Measurements from ENCODE around the gene PPT2. TPM values are rescaled to one million over a fixed set of nuclear protein-coding genes. Genes with fewer than 3 reads are reported as not detected.
"Not testable (repeated sequence)": the region's sequence is repeated elsewhere in the genome, so short reads cannot be mapped to it uniquely, and the experiment has no call there.

PPT2 gene
- total RNA-seq, 3 donors from 2014 or later (not counting 1 experiment from before 2014, with no cell fraction given), result 16.3 to 28.3 (median 19.0) TPM

DNA sequence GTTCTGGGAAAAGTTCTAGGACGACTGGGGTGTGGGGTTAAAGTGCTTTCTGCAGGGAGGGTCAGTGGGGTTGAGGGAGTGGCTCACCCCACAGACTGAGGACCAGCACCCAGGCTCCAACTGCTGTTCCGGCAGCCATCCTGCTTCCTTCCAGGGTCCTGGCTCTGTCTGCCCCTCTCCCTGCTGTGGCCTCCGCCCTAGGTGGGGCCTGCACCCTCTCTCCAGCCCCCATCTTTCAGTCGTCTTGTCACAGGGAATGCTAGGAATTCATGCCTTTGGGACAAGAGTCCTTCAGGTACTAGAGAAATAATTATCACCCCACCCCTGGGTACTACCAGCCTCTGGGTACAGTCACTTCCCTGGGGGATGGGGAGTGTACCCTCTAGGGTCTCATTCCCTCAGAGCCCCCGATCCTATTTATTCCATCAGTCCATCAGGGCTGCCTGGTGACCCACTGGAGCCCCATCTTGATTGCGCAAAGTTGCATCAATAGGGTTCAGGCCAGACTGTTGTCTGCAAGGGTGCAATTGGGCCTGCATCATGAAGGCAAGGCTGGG is 30.2 kb downstream of the PPT2 start, which contains the start of gene AGER:
Gene AGER (minus strand): TSS at position 170 of the 557 bp plus-strand sequence. CDS start 31 bp downstream, at position 139.
- H3K27ac Mint-ChIP-seq, result peak within 1 kb of the TSS; percentile 29 to 49
- peaks cover 19% of the 10 kb centered on the region for H3K36me3 Mint-ChIP-seq
- no peak within 1 kb of the TSS for H3K27ac ChIP-seq (ENCODE audit: low read length)
- peaks cover 56% of the 10 kb centered on the region for H3K36me3 ChIP-seq (ENCODE audit: control insufficient read depth, insufficient read depth, low read length)
- peaks cover 41 to 60% of the 10 kb centered on the region in 2 donors for H3K4me1 Mint-ChIP-seq
- H3K27me3 ChIP-seq (ENCODE audit: control insufficient read depth, insufficient read depth, low read length), result no peaks in the 10 kb centered on the region
- no peaks in the 10 kb centered on the region for H3K9me3 ChIP-seq (ENCODE audit: control insufficient read depth, insufficient read depth, low read length)
- no peak within 1 kb of the TSS for H3K4me3 ChIP-seq (ENCODE audit: low read length)
- ATAC-seq (no peak), DNase-seq (no peak)
- peaks cover 40% of the 10 kb centered on the region for H3K4me1 ChIP-seq (ENCODE audit: control insufficient read depth, insufficient read depth, low read length)
- TF ChIP-seq, protein P1, sequence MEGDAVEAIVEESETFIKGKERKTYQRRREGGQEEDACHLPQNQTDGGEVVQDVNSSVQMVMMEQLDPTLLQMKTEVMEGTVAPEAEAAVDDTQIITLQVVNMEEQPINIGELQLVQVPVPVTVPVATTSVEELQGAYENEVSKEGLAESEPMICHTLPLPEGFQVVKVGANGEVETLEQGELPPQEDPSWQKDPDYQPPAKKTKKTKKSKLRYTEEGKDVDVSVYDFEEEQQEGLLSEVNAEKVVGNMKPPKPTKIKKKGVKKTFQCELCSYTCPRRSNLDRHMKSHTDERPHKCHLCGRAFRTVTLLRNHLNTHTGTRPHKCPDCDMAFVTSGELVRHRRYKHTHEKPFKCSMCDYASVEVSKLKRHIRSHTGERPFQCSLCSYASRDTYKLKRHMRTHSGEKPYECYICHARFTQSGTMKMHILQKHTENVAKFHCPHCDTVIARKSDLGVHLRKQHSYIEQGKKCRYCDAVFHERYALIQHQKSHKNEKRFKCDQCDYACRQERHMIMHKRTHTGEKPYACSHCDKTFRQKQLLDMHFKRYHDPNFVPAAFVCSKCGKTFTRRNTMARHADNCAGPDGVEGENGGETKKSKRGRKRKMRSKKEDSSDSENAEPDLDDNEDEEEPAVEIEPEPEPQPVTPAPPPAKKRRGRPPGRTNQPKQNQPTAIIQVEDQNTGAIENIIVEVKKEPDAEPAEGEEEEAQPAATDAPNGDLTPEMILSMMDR (IDR thresholded peaks at IDR 0.05), result no peak
- 93% methylated on average over 6 of the region's 6 CpGs for whole genome bisulfite sequencing (ENCODE audit: insufficient coverage)
- H3K27me3 Mint-ChIP-seq (ENCODE audit: low read depth in 2 of 2), result no peaks in the 10 kb centered on the region
- intact Hi-C loops (cut with micrococcal nuclease), result no loop called here
- H3K9me3 Mint-ChIP-seq, result no peaks in the 10 kb centered on the region
- no peak within 1 kb of the TSS for H3K4me3 Mint-ChIP-seq

DNA sequence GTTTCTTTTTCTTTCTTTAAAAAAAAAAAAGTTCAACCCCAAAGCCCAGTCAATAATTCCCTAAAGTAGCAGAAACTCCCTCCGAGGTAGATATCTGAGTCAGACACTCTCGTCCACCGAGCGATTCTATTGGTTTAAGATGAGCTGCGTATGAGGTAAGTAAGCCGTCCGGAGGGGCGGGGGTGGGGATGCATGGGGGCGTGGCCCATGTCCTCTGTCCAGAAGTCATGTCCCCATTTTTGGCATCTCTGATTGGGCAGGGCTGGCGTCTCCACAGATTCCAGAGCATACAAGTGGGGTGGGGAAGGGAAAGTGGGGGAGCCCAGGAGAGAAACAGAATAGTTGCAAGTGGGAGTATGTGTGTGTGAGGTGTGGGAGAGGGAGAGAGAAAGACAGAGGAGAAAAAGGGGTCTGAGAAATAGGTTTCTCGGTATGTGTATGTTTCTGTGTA is 31.8 kb downstream of the PPT2 start:
- H3K27me3 Mint-ChIP-seq (ENCODE audit: low read depth in 2 of 2); H3K4me3 ChIP-seq (ENCODE audit: low read length); intact Hi-C loops (cut with micrococcal nuclease); H3K27me3 ChIP-seq (ENCODE audit: control insufficient read depth, insufficient read depth, low read length); ATAC-seq; H3K9me3 Mint-ChIP-seq; H3K9me3 ChIP-seq (ENCODE audit: control insufficient read depth, insufficient read depth, low read length): not testable (repeated sequence)
- Mint-ChIP-seq H3K4me1 (peaks cover 36 to 56% of the 10 kb centered on the region in 2 donors), H3K36me3 (peaks cover 19% of the 10 kb centered on the region), H3K4me3 (peak overlapping the region; percentile 38), H3K27ac (peak overlapping the region; percentile 72 to 79)
- H3K4me1 ChIP-seq (ENCODE audit: control insufficient read depth, insufficient read depth, low read length), result peaks cover 43% of the 10 kb centered on the region
- 75% methylated on average over 10 of the region's 11 CpGs for WGBS (ENCODE audit: insufficient coverage)
- H3K36me3 ChIP-seq (ENCODE audit: control insufficient read depth, insufficient read depth, low read length), result peaks cover 51% of the 10 kb centered on the region
- DNase-seq, result peak in 1 of 2 donors; percentile 78
- H3K27ac ChIP-seq (ENCODE audit: low read length), result peak overlapping the region; percentile 52

DNA sequence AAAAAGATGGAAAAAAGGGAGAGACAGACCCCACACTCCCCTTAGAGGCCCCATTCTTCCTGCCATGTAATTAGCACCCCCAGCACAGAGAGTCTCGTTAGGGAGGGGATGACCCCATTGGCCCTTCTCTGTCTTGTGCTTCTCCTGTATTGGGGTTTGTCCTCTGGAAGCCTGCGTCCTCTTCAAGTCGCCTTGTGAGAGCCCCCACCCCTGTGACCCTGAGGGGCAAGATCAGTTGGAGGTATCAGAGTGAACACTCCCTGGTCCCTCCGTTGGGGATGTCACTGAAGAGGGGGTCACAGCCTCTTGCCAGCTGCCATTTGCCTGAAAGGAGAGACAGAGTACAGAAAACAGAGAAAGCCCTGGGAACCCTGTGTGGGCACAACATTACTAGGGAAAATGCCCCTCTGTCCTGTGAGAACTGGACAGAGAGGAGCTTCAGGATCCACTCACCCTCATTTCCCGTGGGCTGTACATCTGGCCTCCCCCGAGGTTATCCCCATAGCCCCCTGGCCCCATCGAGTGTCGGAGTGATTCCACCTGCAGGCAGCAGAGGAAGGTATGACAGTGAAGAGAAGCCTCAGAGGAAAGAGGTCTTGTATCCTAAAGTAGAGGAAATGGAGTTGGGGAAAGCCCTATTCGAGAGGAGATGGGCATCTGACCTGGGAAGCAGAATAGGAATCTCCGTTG is 32.4 kb downstream of the PPT2 start:
- intact Hi-C loops (cut with micrococcal nuclease); H3K4me3 ChIP-seq (ENCODE audit: low read length); DNase-seq; H3K9me3 Mint-ChIP-seq; ATAC-seq; H3K27me3 Mint-ChIP-seq (ENCODE audit: low read depth in 2 of 2); H3K9me3 ChIP-seq (ENCODE audit: control insufficient read depth, insufficient read depth, low read length); H3K27me3 ChIP-seq (ENCODE audit: control insufficient read depth, insufficient read depth, low read length): not testable (repeated sequence)
- WGBS (ENCODE audit: insufficient coverage), result 81% methylated on average over 10 of the region's 10 CpGs
- peak overlapping the region; percentile 52 for H3K27ac ChIP-seq (ENCODE audit: low read length)
- peaks cover 51% of the 10 kb centered on the region for H3K36me3 ChIP-seq (ENCODE audit: control insufficient read depth, insufficient read depth, low read length)
- peaks cover 36 to 59% of the 10 kb centered on the region in 2 donors for H3K4me1 Mint-ChIP-seq
- H3K4me3 Mint-ChIP-seq, result peak overlapping the region; percentile 70
- peak overlapping the region; percentile 72 to 79 for H3K27ac Mint-ChIP-seq
- H3K36me3 Mint-ChIP-seq, result peaks cover 19% of the 10 kb centered on the region
- peaks cover 49% of the 10 kb centered on the region for H3K4me1 ChIP-seq (ENCODE audit: control insufficient read depth, insufficient read depth, low read length)

DNA sequence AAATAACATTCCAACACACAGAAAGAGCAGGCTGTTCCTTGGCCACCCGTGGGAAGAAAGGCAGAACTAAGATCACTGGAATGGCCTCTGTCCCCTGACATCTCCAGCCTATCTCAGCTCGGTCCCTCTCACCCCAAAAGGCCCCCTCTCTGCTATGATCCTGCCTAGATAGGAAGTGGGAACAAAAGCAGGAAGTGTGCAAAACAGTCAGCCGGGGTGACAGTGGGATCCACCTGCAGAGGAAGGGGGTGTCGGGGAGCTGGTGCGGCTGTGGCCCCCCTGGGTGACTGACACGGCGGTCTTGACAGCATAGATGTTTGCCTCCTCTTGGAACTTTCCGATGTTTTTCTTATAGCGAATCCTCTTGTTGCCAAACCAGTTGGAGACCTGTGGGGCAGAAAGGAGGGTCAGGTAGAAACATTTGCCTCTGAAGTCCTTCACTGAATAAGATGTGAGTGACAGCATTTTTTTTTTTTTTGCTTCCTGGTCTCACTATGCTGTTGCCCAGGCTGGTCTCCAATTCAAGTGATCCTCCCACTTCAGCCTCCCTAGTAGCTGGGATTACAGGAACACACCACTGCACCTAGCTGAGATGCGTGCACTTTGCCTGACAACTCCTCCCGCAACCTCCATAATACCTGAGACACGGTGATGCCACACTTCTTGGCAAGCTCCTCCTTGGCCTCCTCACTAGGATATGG is 33.2 kb downstream of the PPT2 start:
- Mint-ChIP-seq H3K9me3 (no peaks in the 10 kb centered on the region), H3K27ac (peak overlapping the region; percentile 72 to 79), H3K4me3 (peak overlapping the region; percentile 70), H3K36me3 (peaks cover 19% of the 10 kb centered on the region), H3K4me1 (peaks cover 41 to 67% of the 10 kb centered on the region in 2 donors), H3K27me3 (ENCODE audit: low read depth in 2 of 2) (no peaks in the 10 kb centered on the region)
- intact Hi-C loops (cut with micrococcal nuclease), result no loop called here
- Histone ChIP-seq H3K27me3 (ENCODE audit: control insufficient read depth, insufficient read depth, low read length) (no peaks in the 10 kb centered on the region), H3K27ac (ENCODE audit: low read length) (peak overlapping the region; percentile 2), H3K36me3 (ENCODE audit: control insufficient read depth, insufficient read depth, low read length) (peaks cover 46% of the 10 kb centered on the region), H3K4me1 (ENCODE audit: control insufficient read depth, insufficient read depth, low read length) (peaks cover 58% of the 10 kb centered on the region), H3K4me3 (ENCODE audit: low read length) (no peak overlapping the region), H3K9me3 (ENCODE audit: control insufficient read depth, insufficient read depth, low read length) (no peaks in the 10 kb centered on the region)
- WGBS (ENCODE audit: insufficient coverage), result 54% methylated on average over 11 of the region's 12 CpGs
- TF ChIP-seq, protein P1 (IDR thresholded peaks at IDR 0.05), result no peak
- ATAC-seq (no peak), DNase-seq (no peak)

DNA sequence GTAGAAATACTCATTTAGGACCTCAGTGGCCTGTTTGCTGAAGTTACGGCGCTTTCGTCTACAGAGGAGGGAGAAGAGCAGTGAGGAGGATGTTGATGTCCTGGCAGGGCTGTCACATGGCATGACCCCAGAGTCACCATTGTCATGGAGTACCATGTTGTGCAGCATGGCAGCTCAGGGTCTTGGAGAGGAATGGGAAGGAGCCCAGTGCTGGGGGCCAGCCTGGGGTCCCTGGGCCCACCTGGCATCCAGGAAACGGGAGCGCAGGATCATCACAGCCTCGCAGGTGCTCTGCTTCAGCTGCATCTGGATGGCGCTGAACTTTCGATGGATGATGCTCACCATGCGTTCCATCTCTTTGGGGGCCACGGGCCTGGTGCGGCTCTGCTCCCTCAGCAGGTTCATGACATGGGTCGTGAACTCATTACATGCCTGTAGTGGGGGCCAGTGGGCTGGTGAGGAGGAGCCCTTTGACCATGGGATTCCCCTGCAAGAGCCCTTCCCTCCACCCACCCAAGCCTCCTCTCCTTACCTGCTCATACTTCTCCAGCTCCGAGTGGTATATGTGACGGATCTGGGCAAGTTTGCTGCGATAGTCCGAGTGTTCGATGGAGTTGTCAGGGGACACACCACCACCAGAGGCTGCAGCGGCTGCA is 33.9 kb downstream of the PPT2 start:
- Histone ChIP-seq H3K36me3 (ENCODE audit: control insufficient read depth, insufficient read depth, low read length) (peaks cover 39% of the 10 kb centered on the region), H3K4me1 (ENCODE audit: control insufficient read depth, insufficient read depth, low read length) (peaks cover 58% of the 10 kb centered on the region)
- H3K27ac ChIP-seq (ENCODE audit: low read length); H3K27me3 Mint-ChIP-seq (ENCODE audit: low read depth in 2 of 2); ATAC-seq; H3K27me3 ChIP-seq (ENCODE audit: control insufficient read depth, insufficient read depth, low read length); H3K9me3 Mint-ChIP-seq; intact Hi-C loops (cut with micrococcal nuclease); H3K4me3 ChIP-seq (ENCODE audit: low read length); H3K9me3 ChIP-seq (ENCODE audit: control insufficient read depth, insufficient read depth, low read length); DNase-seq: not testable (repeated sequence)
- Mint-ChIP-seq H3K36me3 (peaks cover 19% of the 10 kb centered on the region), H3K27ac (peak overlapping the region; percentile 72 to 79), H3K4me3 (peak overlapping the region; percentile 25), H3K4me1 (peaks cover 41 to 68% of the 10 kb centered on the region in 2 donors)
- WGBS (ENCODE audit: insufficient coverage), result 94% methylated on average over 13 of the region's 18 CpGs

Data from natural killer cell (primary cell).